BLaER1 (cell line): ENCODE data around the gene DGLUCY.
"Not testable (repeated sequence)": the region's sequence is repeated elsewhere in the genome, so short reads cannot be mapped to it uniquely, and the experiment has no call there.

Experiments
- H3K27ac ChIP-seq: shearing (Covaris generic); formaldehyde crosslinking; 2 replicates; pipeline ENCODE4 v1.8.1; 2022
- H3K27me3 ChIP-seq: shearing (Covaris generic); formaldehyde crosslinking; 2 replicates; pipeline ENCODE4 v1.8.1; 2022
- H3K36me3 ChIP-seq: shearing (Covaris generic); formaldehyde crosslinking; 2 replicates; pipeline ENCODE4 v1.8.1; 2022
- H3K4me1 ChIP-seq: shearing (Covaris generic); formaldehyde crosslinking; 2 replicates; pipeline ENCODE4 v1.8.1; 2022
- H3K4me2 ChIP-seq: shearing (Covaris generic); formaldehyde crosslinking; 2 replicates; pipeline ENCODE4 v1.8.1; 2022
- H3K4me3 ChIP-seq: shearing (Covaris generic); formaldehyde crosslinking; 2 replicates; pipeline ENCODE4 v1.8.1; 2022
- H3K9ac ChIP-seq: shearing (Covaris generic); formaldehyde crosslinking; 2 replicates; pipeline ENCODE4 v1.8.1; 2022
- H3K9me3 ChIP-seq: shearing (Covaris generic); formaldehyde crosslinking; 2 replicates; pipeline ENCODE4 v1.8.1; 2022
- H4K20me1 ChIP-seq: shearing (Covaris generic); formaldehyde crosslinking; 2 replicates; pipeline ENCODE4 v1.8.1; 2022
- Cebpa-rat ChIP-seq: shearing (Covaris generic); IDR thresholded peaks from 2 replicates; pipeline ENCODE4 v1.8.1; 2022

DGLUCY gene

DNA sequence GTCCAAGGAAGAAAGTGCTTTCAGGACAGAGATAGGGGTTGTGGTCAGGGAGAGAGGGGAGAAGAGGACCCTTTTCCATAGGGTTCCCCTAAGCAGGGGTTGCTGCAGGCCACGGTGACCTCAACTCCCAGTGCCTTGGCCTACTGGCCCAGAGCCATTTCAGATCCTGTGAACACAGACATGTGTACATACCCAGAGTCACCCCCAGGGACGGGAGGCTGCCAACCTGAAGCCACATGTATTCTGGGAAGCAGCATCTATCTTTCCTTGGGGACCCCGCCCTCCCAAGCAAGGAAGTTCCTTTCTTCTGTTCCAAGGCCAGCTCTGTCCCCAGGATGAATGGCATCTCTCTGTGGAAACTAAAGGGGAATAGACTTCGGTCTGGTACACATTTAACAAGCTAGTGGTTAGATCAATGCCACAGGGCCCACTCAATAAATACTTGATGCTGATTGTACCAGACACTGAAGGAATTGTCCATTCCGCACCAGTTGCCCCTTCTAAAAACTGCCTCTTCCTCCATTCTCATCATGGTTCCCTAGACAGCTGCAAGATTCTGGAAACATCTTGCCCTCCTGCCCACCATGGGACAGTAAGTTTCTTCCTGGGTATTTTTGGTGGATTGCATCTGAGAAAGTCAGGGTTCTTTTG, 25.2 kb upstream of the DGLUCY start:
- Histone ChIP-seq H3K4me1 (no peaks in the 10 kb centered on the region), H4K20me1 (no peaks in the 10 kb centered on the region)

DNA sequence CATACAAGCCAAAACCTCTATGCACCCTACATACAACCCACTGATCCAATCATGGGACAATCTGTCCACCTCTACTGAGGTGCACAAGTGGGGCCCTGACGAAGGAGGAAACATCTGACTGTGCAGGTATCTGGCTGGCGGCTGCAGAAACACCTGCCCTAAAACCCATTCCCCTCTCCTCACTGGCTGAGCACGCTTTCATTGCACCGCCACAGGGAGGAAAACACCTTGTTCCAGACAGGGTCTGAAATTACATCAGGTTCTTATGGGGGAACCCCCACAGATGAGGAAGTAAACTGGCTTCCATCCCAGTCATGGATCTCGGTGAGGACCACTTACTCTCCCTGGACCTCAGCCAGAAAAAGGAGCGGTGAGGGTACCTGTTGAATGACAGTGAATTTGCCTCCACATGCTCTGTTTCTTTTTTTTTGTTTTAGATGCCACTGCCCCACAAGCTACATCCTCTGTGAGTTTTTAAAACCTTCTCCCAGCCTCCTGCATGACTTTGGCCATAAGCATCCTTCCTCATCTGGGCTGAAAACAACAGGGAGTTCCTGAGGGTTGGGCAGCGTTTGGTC, 23.8 kb upstream of the DGLUCY start:
- no peaks in the 10 kb centered on the region for H3K27me3 ChIP-seq
- no peak overlapping the region for H3K4me2 ChIP-seq
- no peak for TF ChIP-seq Cebpa-rat
- no peaks in the 10 kb centered on the region for H3K9me3 ChIP-seq
- no peak overlapping the region for H3K4me3 ChIP-seq
- no peaks in the 10 kb centered on the region for H3K36me3 ChIP-seq
- H3K27ac ChIP-seq: no peak overlapping the region
- no peaks in the 10 kb centered on the region for H3K4me1 ChIP-seq
- no peak overlapping the region for H3K9ac ChIP-seq
- no peaks in the 10 kb centered on the region for H4K20me1 ChIP-seq

More for the DNA sequence above, 25.2 kb upstream of the DGLUCY start:
- Histone ChIP-seq H3K9me3 (no peaks in the 10 kb centered on the region), H3K4me3 (no peak overlapping the region), H3K4me2 (no peak overlapping the region), H3K27me3 (no peaks in the 10 kb centered on the region), H3K9ac (no peak overlapping the region), H3K36me3 (no peaks in the 10 kb centered on the region), H3K27ac (no peak overlapping the region)
- TF ChIP-seq Cebpa-rat: no peak

DNA sequence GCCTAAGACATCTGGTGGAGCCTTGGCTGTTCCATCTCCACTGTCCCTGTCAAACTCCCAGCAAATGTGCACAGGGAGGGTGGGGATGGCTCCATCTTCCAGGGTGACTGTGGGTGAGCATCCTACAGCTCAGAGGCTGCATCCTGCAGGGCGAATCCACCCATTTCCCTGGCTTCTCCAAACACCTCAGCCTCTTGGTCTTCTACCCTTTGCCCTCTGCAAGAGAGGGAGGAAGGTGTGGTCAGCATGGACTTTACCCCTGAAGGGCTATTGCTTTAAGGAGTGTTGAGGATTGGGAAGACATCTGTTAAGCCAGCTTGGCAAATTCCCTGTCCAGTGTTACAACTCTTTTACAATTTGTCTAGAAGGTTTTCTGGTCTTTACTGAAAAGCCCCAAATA, 23.1 kb upstream of the DGLUCY start:
- H3K36me3 ChIP-seq: no peaks in the 10 kb centered on the region
- H3K27me3 ChIP-seq: no peaks in the 10 kb centered on the region
- H3K4me1 ChIP-seq: no peaks in the 10 kb centered on the region
- no peak overlapping the region for H3K4me2 ChIP-seq
- H3K9me3 ChIP-seq: no peaks in the 10 kb centered on the region
- H3K27ac ChIP-seq: no peak overlapping the region
- no peak overlapping the region for H3K4me3 ChIP-seq
- TF ChIP-seq Cebpa-rat: no peak
- no peaks in the 10 kb centered on the region for H4K20me1 ChIP-seq
- no peak overlapping the region for H3K9ac ChIP-seq

DNA sequence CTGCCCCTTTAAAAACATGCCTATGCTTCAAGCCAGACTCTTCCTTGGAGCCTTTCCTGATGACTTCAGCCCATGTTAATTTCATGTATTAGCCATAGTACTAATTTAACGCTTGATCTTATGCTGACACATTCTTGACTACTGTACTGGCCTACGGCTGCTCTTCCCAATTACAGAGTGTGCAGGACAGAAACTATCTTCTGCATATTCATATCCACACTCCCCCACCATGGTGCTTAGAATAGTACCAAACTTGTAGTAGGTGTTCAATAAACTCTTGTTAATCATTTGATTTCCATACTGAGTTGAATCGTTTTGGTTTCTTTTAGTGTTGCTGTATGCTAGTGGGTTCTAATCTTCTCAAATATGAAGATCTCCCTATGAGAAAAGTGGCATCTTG, 21.8 kb upstream of the DGLUCY start:
- TF ChIP-seq Cebpa-rat: no peak
- no peak overlapping the region for H3K4me3 ChIP-seq
- H3K9ac ChIP-seq: no peak overlapping the region
- H3K27ac ChIP-seq: no peak overlapping the region
- no peaks in the 10 kb centered on the region for H3K27me3 ChIP-seq
- no peaks in the 10 kb centered on the region for H4K20me1 ChIP-seq
- no peaks in the 10 kb centered on the region for H3K36me3 ChIP-seq
- no peak overlapping the region for H3K4me2 ChIP-seq
- H3K4me1 ChIP-seq: no peaks in the 10 kb centered on the region
- no peaks in the 10 kb centered on the region for H3K9me3 ChIP-seq

DNA sequence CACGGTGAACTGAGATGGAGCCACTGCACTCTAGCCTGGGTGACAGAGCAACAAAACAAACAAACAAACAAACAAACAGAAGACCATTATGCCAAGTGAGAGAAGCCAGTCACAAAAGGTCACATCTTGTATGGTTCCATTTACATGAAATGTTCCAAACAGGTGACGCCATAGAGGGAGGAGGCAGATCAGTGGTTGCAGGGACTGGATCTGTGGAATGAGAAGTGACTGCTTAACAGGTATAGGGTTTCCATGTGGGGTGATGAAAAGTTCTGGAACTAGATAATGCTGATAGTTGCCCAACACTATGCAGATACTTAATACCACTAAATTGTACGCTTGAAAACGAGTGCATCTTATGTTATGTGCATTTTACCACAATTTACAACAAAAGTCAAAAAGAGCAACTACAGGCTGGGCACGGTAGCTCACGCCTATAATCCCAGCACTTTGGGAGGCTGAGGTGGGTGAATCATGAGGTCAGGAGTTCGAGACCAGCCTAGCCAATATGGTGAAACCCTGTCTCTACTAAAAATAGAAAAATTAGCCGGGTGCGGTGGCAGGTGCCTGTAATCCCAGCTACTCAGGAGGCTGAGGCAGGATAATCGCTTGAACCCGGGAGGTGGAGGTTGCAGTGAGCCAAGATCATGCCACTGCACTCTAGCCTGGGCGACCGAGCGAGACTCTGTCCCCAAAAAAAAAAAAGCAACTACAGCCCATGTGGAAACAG, 20.0 kb upstream of the DGLUCY start:
- not testable (repeated sequence) for H3K36me3 ChIP-seq, H3K27me3 ChIP-seq, H3K9ac ChIP-seq, H3K9me3 ChIP-seq, H4K20me1 ChIP-seq, H3K27ac ChIP-seq, H3K4me3 ChIP-seq, H3K4me2 ChIP-seq, H3K4me1 ChIP-seq

DNA sequence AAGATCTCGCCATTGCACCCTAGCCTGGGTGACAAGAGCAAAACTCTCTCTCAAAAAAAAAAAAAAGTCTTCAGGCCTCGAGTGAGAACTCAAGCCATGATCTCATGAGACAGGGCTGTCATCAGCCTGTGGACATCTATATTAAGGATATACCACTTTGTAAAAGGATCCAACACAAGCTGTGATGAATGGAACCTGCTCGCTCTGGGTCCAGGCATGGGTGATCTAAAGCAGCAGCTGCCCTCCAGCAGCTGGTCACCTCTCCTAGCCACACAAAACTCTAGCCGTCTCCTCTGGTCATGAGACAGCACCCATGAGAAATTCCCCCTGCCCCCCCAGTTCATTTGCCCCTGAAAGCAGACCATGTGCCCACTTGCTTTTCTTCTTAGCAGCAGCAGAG, 19.1 kb upstream of the DGLUCY start:
- H3K9ac ChIP-seq: no peak overlapping the region
- no peaks in the 10 kb centered on the region for H3K36me3 ChIP-seq
- TF ChIP-seq Cebpa-rat: no peak
- no peak overlapping the region for H3K4me2 ChIP-seq
- no peak overlapping the region for H3K27ac ChIP-seq
- no peaks in the 10 kb centered on the region for H3K27me3 ChIP-seq
- H3K4me1 ChIP-seq: no peaks in the 10 kb centered on the region
- H4K20me1 ChIP-seq: no peaks in the 10 kb centered on the region
- no peak overlapping the region for H3K4me3 ChIP-seq
- H3K9me3 ChIP-seq: no peaks in the 10 kb centered on the region

DNA sequence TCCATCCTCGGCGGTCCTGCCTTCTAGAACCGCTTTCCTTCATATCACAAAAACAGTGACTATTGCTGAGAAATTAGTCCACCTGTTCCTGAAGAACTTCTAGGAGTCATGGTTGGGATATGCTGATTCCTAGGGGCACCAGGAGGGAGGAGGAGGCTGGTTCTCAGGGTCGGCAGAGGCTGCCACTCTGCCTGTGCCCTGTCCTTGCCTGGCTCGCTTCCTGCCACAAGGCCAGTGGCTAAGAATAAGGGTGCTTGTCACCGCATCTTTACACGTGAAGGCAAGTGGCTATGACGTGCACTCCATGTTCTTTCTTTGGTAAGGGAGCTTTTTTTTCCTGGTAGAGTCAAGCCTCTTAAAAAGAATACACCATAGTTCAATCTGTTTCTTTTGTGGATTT, 18.7 kb upstream of the DGLUCY start:
- Histone ChIP-seq H3K4me3 (no peak overlapping the region), H3K36me3 (no peaks in the 10 kb centered on the region), H3K27me3 (no peaks in the 10 kb centered on the region), H4K20me1 (no peaks in the 10 kb centered on the region), H3K4me2 (no peak overlapping the region), H3K4me1 (no peaks in the 10 kb centered on the region), H3K27ac (no peak overlapping the region), H3K9ac (no peak overlapping the region), H3K9me3 (no peaks in the 10 kb centered on the region)
- no peak for TF ChIP-seq Cebpa-rat

DNA sequence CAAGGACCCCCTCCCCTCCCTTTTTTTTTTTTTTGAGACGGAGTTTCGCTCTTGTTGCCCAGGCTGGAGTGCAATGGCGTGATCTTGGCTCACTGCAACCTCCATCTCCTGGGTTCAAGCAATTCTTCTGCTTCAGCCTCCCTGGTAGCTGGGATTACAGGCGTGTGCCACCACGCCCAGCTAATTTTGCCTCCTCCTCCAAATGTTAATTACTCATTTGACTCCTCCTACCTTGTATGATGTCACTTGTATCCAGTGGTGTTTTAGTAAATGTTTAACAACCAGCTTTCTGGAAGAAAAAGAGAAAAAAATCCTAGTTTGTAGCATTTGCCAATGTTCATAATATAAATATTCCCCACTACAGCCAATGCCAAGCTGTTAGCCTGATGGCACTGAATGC, 16.2 kb upstream of the DGLUCY start:
- H3K4me3 ChIP-seq, H3K9me3 ChIP-seq, H3K27me3 ChIP-seq, H3K4me1 ChIP-seq, H3K4me2 ChIP-seq, H4K20me1 ChIP-seq, H3K36me3 ChIP-seq, H3K9ac ChIP-seq, H3K27ac ChIP-seq: not testable (repeated sequence)

DNA sequence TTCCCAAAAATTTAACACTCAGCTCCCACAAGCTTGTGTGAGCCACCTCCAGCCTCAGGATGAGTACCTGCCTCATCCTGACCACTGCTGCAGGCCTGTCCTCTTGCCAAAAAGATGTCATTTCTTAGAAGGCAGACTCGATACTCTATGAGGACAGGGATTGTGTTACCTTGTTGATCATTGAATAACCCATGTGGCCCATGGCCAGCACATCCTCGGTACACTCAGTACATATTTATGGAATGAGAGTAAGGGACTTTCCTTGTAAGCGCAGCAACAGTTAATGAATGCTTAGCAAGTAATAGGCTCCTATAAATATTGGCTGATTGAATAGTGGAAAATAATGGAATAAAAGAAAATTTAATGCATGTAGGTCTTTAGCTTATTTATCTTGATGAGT, 15.3 kb upstream of the DGLUCY start:
- Histone ChIP-seq H3K4me3 (no peak overlapping the region), H3K4me2 (no peak overlapping the region), H3K27me3 (no peaks in the 10 kb centered on the region), H3K27ac (no peak overlapping the region), H3K9me3 (no peaks in the 10 kb centered on the region), H3K9ac (no peak overlapping the region), H3K36me3 (no peaks in the 10 kb centered on the region), H3K4me1 (no peaks in the 10 kb centered on the region), H4K20me1 (no peaks in the 10 kb centered on the region)
- TF ChIP-seq Cebpa-rat: no peak

DNA sequence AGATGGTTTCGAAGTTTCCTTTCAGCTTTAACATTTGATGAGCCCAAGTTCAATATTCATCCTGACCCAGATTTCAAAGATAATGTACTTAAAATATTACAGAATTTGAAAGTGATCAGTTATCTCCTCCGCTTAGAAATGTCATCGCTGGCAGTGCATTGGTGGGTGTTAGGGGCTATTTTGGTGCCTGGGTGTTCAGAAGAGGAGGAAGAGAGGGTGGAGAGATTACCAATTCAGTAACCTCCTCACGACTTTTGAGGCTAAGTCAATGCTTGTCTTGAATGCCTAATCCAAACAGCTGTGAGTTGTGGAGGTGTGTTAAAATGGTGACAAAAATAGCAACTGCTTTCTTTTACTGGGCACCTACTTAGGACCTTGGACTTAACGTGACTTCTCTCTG, 13.8 kb upstream of the DGLUCY start:
- Histone ChIP-seq H3K4me1 (no peaks in the 10 kb centered on the region), H3K9ac (no peak overlapping the region), H3K27me3 (no peaks in the 10 kb centered on the region), H3K27ac (no peak overlapping the region), H3K9me3 (no peaks in the 10 kb centered on the region), H3K4me2 (no peak overlapping the region), H4K20me1 (no peaks in the 10 kb centered on the region), H3K4me3 (no peak overlapping the region), H3K36me3 (no peaks in the 10 kb centered on the region)
- no peak for TF ChIP-seq Cebpa-rat

DNA sequence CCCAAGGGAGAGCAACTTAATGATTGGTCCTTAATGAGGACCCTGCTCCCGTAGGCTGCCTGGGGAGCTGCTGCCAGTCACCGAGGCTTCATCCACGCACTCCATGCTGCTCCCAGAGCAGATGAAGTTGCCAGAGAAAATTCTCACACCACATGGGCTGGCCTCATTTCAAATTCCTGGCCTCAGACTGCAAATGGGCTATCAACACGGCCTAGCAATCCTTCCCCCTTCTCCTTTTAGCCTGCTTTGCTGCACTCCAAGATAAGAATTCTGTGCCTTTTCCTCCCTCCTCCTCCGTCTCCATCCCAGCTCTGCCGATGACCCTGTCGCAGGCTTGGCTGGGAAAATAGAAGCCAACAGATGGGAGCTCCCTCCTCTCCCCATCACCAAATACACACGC, 10.8 kb upstream of the DGLUCY start:
- Histone ChIP-seq H3K36me3 (no peaks in the 10 kb centered on the region), H3K27ac (no peak overlapping the region), H4K20me1 (no peaks in the 10 kb centered on the region), H3K9me3 (no peaks in the 10 kb centered on the region), H3K4me2 (no peak overlapping the region), H3K27me3 (no peaks in the 10 kb centered on the region), H3K4me3 (no peak overlapping the region), H3K4me1 (peaks cover 6% of the 10 kb centered on the region), H3K9ac (no peak overlapping the region)
- no peak for TF ChIP-seq Cebpa-rat
